Ovary (tissue), 9 donors: ENCODE data around the gene PERM1. TPM values are rescaled to one million over a fixed set of nuclear protein-coding genes. Genes with fewer than 3 reads are reported as not detected.

Experiments used
- DNase-seq, 5 donors: peaks; one replicate each; pipeline ENCODE4 v3.0.0-alpha.2; 2019 to 2020
- H3K27ac ChIP-seq, 2 donors: fragments of 200-600 bp; one replicate each; pipeline versions ENCODE4 v1.5.1 to v1.8.0; 2019 to 2022
- H3K27me3 ChIP-seq: fragments of 200-600 bp; one replicate; pipeline ENCODE4 v1.8.0; 2022
- H3K36me3 ChIP-seq: fragments of 200-600 bp; sonication (generic); one replicate; pipeline ENCODE4 v1.5.1; 2019
- H3K4me1 ChIP-seq: one replicate; pipeline ENCODE4 v1.8.1; 2013; ENCODE audit warnings: mild to moderate bottlenecking, moderate library complexity; ENCODE audit not compliant: insufficient read depth
- H3K4me3 ChIP-seq: fragments of 200-600 bp; sonication (generic); one replicate; pipeline ENCODE4 v1.5.1; 2017
- H3K9me3 ChIP-seq, 2 donors: fragments of 200-600 bp in 1 of 2; sonication (generic) in 1 of 2; one replicate each; pipeline versions ENCODE4 v1.5.1 to v1.8.1; 2013 to 2019; ENCODE audit warnings: mild to moderate bottlenecking in 1 of 2, moderate library complexity in 1 of 2
- CTCF ChIP-seq, 3 donors: fragments of 450-650 bp in 2 of 3; fragments of 200-600 bp in 1 of 3; IDR thresholded peaks; one replicate each; pipeline versions ENCODE4 v1.5.1 to v1.8.0; 2016 to 2022; ENCODE audit warnings: antibody characterized with exemption in 3 of 3, mild to moderate bottlenecking in 1 of 3
- EP300 ChIP-seq: sonication (generic); formaldehyde crosslinking; IDR thresholded peaks from one replicate; pipeline ENCODE4 v1.6.1; 2017; ENCODE audit warnings: antibody characterized with exemption
- POLR2A ChIP-seq: fragments of 450-650 bp; IDR thresholded peaks from one replicate; pipeline ENCODE4 v1.6.1; 2017; ENCODE audit warnings: antibody characterized with exemption, mild to moderate bottlenecking, moderate library complexity
- WGBS, 3 donors: extraction: QIAGEN DNeasy Blood & Tissue Kit in 1 of 3; methylation state at CpG; one replicate each; pipeline versions ENCODE4 v1.1.5 to v1.1.7; 2013 to 2017; 5-methylcytosine and 5-hydroxymethylcytosine counted together
- intact Hi-C, 4 donors: fragments of 100-400 bp; cut with DNase I; formaldehyde crosslinking; loops; one replicate each; pipeline versions ENCODE4 v1.11.0 to v1.15.1; 2022 to 2023
- polyA plus RNA-seq, 2 donors: library from polyadenylated mRNA; stranded (reverse); fragments of 200-250 nt in 1 of 2; fragments of 350-450 nt in 1 of 2; fragmentation: Illumina TruSeq in 1 of 2; extraction: RNeasy Lipid Tissue Mini Kit (QIAGEN cat#74804) in 1 of 2; gene quantifications; one replicate each; pipeline ENCODE4 v1.2.3, GENCODE V29; 2013 to 2014
- total RNA-seq, 7 donors: library from RNA; depleted of rRNA in 2 of 7; stranded (reverse); fragments of >200 nt in 2 of 7; fragmentation: NEBNext Ultra II Directional in 3 of 7; extraction: Animal tissue kit (Norgen Biotek cat#: 25700) in 3 of 7; gene quantifications; one replicate each; pipeline versions ENCODE4 v1.1.0 to v1.2.4, GENCODE V29; 2016 to 2023
- donor health status: DM: no; HTN: no; CAD: no; lungs with moderate emphysema.
- donor health status: DM: no; HTN: no; CAD: no.
- donor health status: Bipolar disorder and iron deficiency.
- donor health status: DM: yes; HTN: yes; CAD: no.
- donor health status: DM: no; HTN: no; CAD: no.
- donor health status: DM: yes; HTN: yes; CAD: no.

Gene PERM1
- total and polyA plus RNA-seq, 9 donors: 0.07 to 0.34 (median 0.28) TPM; not detected in 4

GRCh38 chr1:941588-942383 lies 40.1 kb downstream of the PERM1 start:
- no peak overlapping the region for H3K27ac ChIP-seq
- WGBS, 3 donors: 0 to 1% (median 1%) methylated on average over 38 to 97 of the region's 98 CpGs
- H3K9me3 ChIP-seq: no peaks in the 10 kb centered on the region
- H3K4me3 ChIP-seq: peak overlapping the region; percentile 21
- no peaks in the 10 kb centered on the region for H3K36me3 ChIP-seq
- intact Hi-C loops: no loop called here
- peaks cover 31% of the 10 kb centered on the region for H3K4me1 ChIP-seq
- DNase-seq: peak; percentile 43 to 83 (median 75)
- peaks cover 10% of the 10 kb centered on the region for H3K27me3 ChIP-seq
- TF ChIP-seq EP300 (no peak), POLR2A (no peak), CTCF (IDR thresholded peaks at IDR 0.05) (no peak)

GRCh38 chr1:941015-941587 lies 40.8 kb downstream of the PERM1 start:
- H3K27me3 ChIP-seq: peaks cover 10% of the 10 kb centered on the region
- TF ChIP-seq EP300 (no peak), CTCF (IDR thresholded peaks at IDR 0.05) (no peak), POLR2A (no peak)

GRCh38 chr1:940107-941014 lies 41.5 kb downstream of the PERM1 start:
- 1% methylated on average over 59 to 86 of the region's 86 CpGs for WGBS, 3 donors
- Histone ChIP-seq H3K4me3 (peak overlapping the region; percentile 13), H3K27me3 (peaks cover 11% of the 10 kb centered on the region), H3K4me1 (peaks cover 35% of the 10 kb centered on the region), H3K9me3 (no peaks in the 10 kb centered on the region), H3K27ac (no peak overlapping the region), H3K36me3 (no peaks in the 10 kb centered on the region)
- TF ChIP-seq POLR2A (no peak), EP300 (no peak), CTCF (IDR thresholded peaks at IDR 0.05) (no peak)
- DNase-seq: peak; percentile 61 to 85 (median 74)
- intact Hi-C loops: no loop called here

More at GRCh38 chr1:941015-941587, 40.8 kb downstream of the PERM1 start:
- no peaks in the 10 kb centered on the region for H3K9me3 ChIP-seq
- DNase-seq: peak in 1 of 5 donors; percentile 61
- peaks cover 31% of the 10 kb centered on the region for H3K4me1 ChIP-seq
- H3K4me3 ChIP-seq: peak overlapping the region; percentile 21
- 1 to 4% (median 1%) methylated on average over 32 to 36 of the region's 36 CpGs for WGBS, 3 donors
- intact Hi-C loops: no loop called here
- H3K36me3 ChIP-seq: no peaks in the 10 kb centered on the region
- no peak overlapping the region for H3K27ac ChIP-seq

GRCh38 chr1:939511-940106 lies 42.3 kb downstream of the PERM1 start:
- H3K27me3 ChIP-seq: peaks cover 15% of the 10 kb centered on the region
- no peaks in the 10 kb centered on the region for H3K36me3 ChIP-seq
- H3K27ac ChIP-seq: no peak overlapping the region
- DNase-seq: peak in 1 of 5 donors; percentile 57
- TF ChIP-seq CTCF (IDR thresholded peaks at IDR 0.05): no peak
- no peak for TF ChIP-seq POLR2A
- TF ChIP-seq EP300: no peak
- peaks cover 31% of the 10 kb centered on the region for H3K4me1 ChIP-seq
- H3K4me3 ChIP-seq: no peak overlapping the region
- 7 to 18% (median 8%) methylated on average over 19 to 21 of the region's 21 CpGs for WGBS, 3 donors
- no peaks in the 10 kb centered on the region for H3K9me3 ChIP-seq
- intact Hi-C loops: no loop called here
